Measurements from ENCODE around the gene RCSD1. TPM values are rescaled to one million over a fixed set of nuclear protein-coding genes. Genes with fewer than 3 reads are reported as not detected.
"Not testable (repeated sequence)": the region's sequence is repeated elsewhere in the genome, so short reads cannot be mapped to it uniquely, and the experiment has no call there.

Gene RCSD1, protein sequence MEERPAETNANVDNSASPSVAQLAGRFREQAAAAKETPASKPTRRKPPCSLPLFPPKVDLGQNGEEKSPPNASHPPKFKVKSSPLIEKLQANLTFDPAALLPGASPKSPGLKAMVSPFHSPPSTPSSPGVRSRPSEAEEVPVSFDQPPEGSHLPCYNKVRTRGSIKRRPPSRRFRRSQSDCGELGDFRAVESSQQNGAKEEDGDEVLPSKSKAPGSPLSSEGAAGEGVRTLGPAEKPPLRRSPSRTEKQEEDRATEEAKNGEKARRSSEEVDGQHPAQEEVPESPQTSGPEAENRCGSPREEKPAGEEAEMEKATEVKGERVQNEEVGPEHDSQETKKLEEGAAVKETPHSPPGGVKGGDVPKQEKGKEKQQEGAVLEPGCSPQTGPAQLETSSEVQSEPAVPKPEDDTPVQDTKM
- total RNA-seq, result 10 to 100 TPM; 14.1 to 15.2 TPM
- long read RNA-seq, donor 1, transcript RCSD1-202 (7 exons, 3,135 nt), result major isoform, 8 of 12 reads
- long read RNA-seq, donor 1, partial matches to known transcripts, result 1 of 12 reads
- long read RNA-seq, donor 1, other reads (novel, unspliced or antisense), result 3 of 12 reads
- long read RNA-seq, donor 2, transcript RCSD1-202 (7 exons, 3,135 nt), result major isoform, 49 of 63 reads
- long read RNA-seq, donor 2, partial matches to known transcripts, result 6 of 63 reads
- long read RNA-seq, donor 2, other reads (novel, unspliced or antisense), result 5 of 63 reads

DNA sequence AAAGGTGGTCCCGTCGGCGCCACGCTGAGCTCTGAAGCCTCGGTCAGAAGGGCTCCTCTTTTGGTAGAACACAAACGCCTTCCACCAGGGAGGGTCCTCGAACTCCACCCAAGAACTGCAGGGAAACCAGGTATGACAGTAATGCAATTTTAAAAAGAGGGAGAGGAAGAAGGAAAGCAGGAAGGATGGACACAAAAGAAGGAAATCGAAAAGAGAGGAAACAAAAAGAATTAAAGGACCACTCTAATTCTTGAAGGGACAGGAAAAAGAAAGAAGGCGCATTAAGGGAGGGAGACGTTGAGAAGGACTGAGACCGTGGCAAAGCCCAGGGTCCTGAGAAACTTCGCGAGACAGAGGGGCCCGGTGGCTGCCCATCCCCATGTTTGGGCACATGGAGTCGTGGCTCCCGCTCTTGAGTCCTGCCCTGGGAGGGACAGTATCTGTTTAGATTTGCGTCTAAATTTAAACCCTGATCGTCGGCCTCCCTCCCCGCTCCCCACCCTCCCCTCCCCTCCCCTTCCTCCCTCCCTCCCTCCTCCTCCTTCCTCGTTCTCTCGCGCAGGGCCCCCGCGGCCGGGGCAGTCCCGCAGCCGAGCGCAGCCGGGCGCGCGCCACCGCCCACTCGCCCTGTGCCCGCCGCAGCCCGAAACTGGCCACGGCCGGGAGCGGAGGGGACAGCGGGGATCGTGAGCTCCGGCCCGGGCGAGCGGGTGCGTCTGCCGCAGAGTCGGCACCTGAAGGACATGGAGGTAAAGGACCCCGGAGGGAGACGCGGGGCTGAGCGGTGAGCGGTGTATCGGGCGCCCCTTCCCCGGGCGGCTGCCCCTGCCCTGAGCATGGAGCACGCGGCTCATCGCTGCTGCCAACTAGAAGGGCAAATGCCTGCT, at the start of gene RCSD1:
TSS of gene RCSD1 (plus strand) at position 552 of the 887 bp plus-strand sequence. CDS start at position 744, 192 bp downstream.
- intact Hi-C loops (cut with DNase I), result loop anchor here in 1 of 2 donors (10.0 kb wide), 1 partner anchor 55 kb away; no protein-coding TSS in a partner anchor
- DNase-seq (ENCODE audit: low spot score), result peak; percentile 84

DNA sequence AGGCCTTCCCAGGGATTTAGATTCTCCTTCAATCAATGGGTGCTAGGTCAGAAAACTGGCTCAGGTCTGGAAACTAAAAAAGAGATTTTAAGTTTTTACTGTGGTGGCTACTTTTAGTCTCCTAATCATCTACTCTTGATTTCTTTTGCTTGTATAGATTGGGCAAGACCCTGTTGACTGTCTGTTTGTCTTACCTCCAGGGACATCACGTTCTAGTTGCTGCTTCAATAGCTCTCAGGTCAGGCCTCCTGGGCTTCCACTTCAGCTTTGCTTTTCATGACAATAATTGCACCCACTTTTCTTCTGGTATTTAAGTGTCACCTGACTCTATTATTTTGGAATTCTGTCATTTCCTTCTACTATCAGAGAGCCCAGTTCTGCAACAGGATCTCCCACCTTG, 48.0 kb upstream of the RCSD1 start:
- intact Hi-C loops (cut with DNase I), result no loop called here
- no peak for DNase-seq (ENCODE audit: low spot score)

DNA sequence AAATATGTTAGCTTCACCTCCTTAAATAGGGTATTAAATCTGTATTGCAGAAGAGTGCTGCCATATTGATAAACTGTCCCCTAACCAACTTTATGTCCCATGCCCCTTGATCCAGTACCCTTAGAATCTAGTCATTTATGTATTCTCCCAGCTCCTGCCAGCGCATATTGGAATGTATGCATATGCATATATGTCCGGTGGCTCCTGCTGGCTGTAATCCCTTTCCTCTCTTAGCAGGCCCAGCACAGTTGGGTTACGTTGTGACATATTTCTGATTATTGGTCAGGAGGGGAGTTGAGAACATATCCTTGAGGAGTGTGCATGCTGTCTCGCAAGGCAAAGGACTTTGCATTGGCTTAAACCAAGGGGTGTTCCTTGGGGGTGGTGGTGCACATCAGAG, 47.3 kb upstream of the RCSD1 start:
- intact Hi-C loops (cut with DNase I), result no loop called here
- DNase-seq (ENCODE audit: low spot score), result no peak

DNA sequence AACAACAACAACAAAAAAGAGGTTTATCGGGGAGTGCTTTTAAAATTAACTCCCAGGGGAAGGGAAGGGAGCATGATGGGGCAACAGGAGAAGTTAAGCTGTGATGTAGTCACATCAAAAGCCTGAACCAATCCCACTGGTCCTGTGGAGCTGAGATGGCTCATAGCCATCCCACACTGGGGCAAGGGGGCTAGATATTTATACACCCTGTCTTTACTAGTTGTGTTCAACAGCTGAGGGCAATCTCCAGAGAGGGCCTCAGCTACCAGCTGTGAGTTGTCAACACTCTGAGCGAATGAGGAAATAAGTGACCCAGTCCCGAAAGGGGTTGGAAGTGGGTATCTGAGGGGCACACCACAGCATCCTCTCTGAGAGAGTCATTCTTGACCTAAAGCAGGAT, 45.5 kb upstream of the RCSD1 start:
- intact Hi-C loops (cut with DNase I), result no loop called here
- DNase-seq (ENCODE audit: low spot score), result no peak

DNA sequence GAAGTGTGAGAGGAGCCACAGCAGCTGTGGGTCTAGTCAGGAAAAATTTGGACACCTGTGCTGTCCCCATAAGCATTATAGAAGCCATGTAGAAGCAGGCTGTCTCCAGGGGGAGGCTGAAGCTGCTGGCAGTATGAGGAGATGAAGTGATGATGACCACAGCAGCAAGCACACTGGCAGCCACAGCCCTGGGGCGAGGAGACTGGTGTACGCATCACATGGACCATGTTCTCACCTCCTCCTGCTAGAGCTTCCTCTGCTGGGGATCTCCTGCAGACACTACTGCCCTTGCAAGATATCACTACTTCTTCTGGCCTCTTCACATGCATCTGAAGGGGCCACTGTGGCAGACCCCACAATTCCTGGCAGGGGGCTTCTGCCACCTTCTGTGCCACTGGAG, 42.7 kb upstream of the RCSD1 start:
- intact Hi-C loops (cut with DNase I), result no loop called here
- no peak for DNase-seq (ENCODE audit: low spot score)

DNA sequence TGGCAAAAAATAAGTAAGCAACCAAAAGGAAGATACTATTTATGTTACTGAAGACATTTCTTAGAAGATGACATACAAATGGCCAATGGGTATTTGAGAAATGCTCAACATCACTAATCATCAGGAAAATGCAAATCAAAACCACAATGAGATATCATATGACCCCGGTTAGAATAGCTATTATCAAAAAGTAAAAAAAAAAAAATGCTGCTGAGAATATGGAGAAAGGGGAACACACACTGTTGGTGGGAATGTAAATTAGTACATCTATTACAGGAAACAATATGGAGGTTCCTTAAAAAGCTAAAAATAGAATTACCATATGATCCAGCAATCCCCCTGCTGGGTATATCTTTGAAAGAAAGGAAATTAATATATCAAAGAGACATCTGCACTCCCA, 42.2 kb upstream of the RCSD1 start:
- intact Hi-C loops (cut with DNase I), result no loop called here
- no peak for DNase-seq (ENCODE audit: low spot score)

DNA sequence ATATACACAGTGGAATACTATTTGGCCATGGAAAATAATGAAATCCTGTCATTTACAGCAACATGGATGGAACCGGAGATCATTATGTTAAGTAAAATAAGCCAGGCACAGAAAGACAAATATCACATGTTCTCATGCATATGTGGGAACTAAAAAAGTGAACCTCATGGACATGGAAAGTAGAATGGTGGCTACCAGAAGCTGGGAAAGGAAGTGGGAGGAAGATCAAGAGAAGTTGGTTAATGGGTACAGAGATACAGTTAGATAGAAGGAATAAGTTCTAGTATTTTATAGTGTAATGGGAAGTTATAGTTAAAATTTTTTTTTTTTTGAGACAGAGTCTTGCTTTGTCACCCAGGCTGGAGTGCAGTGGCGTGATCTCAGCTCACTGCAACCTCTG, 41.7 kb upstream of the RCSD1 start:
- DNase-seq (ENCODE audit: low spot score), result no peak
- intact Hi-C loops (cut with DNase I), result no loop called here

DNA sequence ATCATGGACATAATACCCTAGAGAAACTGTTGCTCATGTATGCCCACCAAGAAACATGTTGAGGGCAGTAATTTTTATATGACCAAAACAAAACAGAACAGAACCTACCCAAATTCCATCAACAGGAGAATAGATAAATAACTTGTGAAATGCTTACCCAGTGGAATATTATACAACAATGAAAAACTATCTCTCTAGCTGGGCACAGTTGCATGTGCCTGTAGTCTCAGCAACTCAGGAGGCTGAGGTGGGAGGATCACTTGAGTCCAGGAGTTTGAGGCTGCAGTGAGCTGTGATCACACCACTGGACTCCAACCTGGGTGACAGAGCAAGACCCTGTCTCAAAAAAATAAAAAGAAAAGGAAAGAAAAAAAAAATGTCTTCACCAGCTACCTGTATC, 37.6 kb upstream of the RCSD1 start:
- intact Hi-C loops (cut with DNase I), result no loop called here

DNA sequence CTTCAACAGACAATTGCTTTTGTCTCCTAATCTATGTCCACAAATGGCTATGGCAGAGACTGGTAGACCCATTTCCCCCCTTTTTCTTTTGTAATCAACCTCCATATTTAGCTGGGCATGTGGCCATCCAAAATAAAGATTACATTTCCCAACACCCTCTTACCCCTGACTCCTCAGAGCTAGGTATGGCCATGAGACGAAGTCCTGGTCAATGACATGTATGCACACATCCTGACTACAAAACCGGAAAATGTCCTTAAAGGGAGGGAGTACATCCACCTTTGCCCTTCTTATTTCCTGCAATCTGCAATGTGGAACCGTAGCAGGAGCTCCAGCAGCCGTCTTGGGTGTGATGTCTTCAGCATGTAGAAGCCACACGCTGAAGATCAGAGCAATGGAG, 36.2 kb upstream of the RCSD1 start:
- no peak for DNase-seq (ENCODE audit: low spot score)
- intact Hi-C loops (cut with DNase I), result no loop called here

More for the DNA sequence above, 37.6 kb upstream of the RCSD1 start:
- DNase-seq (ENCODE audit: low spot score), result no peak

DNA sequence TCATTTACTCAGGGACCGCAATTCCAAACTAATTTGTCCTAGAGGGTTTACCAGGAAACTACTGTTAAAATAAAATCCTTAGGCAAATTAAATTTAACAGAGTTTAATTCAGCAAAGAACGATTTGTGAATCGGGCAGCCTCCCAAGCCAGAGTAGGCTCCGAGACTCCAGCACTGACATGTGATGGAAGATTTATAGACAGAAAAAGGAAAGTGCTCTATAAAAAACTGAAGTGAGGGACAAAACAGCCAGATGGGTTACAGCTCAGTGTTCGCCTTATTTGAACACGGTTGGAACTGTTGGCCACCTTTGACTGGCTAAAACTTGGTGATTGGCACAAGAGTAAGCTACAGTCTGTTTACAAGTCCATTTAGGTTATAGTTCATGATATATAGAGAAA, 35.2 kb upstream of the RCSD1 start:
- no peak for DNase-seq (ENCODE audit: low spot score)
- intact Hi-C loops (cut with DNase I), result no loop called here

DNA sequence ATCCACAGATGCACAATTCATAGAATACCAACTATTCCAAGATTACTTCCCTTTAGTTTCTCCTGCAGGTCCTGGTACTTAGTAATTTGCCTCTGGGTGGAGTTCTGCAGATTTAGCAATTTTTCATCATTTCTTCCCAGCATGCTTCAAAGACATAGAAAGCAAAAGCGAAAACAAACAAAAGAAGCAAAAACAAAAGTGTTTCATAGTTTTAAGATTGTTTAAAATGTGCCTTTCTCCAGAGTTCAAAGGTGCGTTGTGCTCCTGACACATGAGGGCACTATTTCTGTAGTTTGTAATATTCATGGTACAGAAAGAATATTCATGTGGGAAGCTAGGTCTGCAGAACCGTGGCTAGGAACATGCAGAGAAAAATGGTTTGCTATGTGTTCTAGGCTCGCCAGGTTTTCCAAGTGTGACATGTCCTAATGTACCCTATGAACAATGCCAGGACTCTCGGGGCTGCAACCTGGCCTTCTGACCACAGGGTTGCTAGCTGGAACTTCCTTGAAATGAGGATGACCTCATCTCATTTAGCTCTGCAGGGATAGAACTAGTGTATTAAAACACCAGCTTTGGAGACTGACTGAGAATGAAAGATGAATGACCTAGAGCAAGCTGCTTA, 30.0 kb upstream of the RCSD1 start:
- DNase-seq (ENCODE audit: low spot score), result no peak
- intact Hi-C loops (cut with DNase I), result loop anchor here (5.0 kb wide), 2 partner anchors 82 to 87 kb away; no protein-coding TSS in a partner anchor

DNA sequence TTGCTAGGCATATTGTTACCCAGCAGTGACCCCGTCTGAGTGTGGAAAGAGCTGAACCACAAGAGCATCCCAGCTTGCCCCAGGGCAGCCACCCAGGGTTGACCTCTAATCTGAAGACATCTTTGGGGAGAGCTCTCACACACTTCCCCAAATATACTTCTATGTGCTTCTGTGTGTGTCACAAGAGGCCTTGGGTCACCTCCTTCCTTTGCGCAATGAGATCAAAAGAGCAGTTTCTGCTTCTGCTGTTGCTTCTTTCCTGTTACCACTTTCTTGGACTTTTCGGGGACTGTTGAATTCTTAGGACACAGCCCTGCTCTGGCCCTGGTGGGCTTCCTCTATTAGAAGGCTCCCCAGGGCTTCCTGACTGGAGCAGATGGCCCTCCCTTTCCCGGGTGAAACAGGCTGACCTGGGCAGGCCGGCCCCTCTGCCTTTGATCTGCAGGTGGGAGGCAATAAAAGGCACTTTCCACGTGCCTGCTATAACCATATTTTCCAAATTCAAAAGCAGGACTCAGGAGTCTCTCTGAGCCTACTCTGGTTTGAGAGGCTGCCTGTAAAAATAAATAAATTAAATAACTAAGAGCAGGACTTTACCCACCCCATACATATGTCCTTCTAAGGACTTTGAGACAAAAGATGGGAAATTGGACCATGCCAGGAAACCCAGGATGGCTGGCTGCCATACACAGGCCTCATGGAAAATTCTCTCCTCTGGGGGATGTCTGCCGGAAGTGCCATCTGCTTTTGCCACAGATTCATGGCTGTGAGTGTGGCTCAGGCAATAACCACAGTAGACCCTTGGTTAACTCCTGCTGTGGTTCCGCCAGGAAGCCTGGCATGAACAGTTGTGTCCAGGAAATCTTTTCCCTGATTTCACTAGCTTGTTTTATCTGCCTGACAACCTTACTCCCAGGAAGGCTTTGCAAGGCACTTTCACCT, 28.3 kb upstream of the RCSD1 start:
- peak; percentile 87 for DNase-seq (ENCODE audit: low spot score)
- intact Hi-C loops (cut with DNase I), result loop anchor here (5.0 kb wide), 2 partner anchors 81 to 86 kb away; no protein-coding TSS in a partner anchor

DNA sequence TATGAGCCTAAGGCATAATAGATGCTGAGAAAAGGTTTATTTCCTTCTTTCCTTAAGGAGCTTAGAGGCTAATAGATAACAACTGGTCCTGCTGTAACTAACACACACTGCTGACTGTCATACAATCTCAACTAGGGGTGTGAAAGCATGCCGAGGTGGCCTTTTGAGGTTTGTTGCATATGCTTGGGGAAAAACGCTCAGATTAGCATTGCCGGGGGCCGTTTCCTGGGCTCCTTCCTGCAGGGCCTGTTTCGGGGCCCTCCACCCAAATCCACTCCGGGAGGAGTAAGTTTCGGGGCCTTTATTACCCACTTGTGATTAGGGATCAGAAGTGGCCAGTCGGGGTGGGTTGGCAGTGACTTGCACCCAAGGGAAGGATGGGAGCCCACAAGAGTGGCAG, 27.2 kb upstream of the RCSD1 start:
- intact Hi-C loops (cut with DNase I), result loop anchor here (5.0 kb wide), 2 partner anchors 79 to 84 kb away; no protein-coding TSS in a partner anchor
- no peak for DNase-seq (ENCODE audit: low spot score)

DNA sequence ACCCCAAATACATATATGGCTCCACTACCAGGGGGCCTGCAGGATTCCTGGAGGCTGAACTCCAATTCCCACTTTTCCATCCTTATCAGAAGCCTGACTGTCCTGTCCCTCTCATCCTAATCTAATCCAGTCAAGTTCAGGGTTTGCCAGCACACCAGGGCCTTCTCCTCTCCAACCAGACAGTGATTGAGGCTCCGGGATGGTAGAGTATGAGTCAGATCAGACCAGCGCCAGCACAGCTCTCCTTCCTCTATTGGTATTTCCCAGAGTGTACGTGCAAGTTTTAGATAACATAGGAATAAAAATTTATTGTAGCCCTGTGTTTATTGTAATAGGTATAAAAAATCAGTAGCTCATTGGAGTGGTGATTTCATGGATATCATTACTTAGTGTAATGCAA, 24.5 kb upstream of the RCSD1 start:
- intact Hi-C loops (cut with DNase I), result no loop called here
- no peak for DNase-seq (ENCODE audit: low spot score)

DNA sequence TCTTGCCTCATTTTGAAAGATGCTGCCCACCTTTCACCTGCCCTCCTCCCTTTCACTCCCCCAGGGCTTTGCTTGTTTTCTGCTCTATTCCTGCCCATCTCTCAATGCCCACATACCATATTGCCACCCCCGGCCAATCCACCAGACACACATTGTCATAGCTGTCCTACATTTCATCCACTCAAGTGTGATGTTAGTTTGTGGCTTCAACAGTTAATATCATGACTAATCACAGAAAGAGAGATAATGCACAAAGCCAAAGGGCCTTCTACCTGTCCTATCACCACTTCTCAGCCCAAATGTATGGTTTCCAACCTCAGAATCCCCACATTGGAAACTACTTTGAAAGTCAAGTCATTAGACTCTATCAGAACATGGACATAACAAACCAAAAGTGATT, 18.0 kb upstream of the RCSD1 start:
- intact Hi-C loops (cut with DNase I), result no loop called here

DNA sequence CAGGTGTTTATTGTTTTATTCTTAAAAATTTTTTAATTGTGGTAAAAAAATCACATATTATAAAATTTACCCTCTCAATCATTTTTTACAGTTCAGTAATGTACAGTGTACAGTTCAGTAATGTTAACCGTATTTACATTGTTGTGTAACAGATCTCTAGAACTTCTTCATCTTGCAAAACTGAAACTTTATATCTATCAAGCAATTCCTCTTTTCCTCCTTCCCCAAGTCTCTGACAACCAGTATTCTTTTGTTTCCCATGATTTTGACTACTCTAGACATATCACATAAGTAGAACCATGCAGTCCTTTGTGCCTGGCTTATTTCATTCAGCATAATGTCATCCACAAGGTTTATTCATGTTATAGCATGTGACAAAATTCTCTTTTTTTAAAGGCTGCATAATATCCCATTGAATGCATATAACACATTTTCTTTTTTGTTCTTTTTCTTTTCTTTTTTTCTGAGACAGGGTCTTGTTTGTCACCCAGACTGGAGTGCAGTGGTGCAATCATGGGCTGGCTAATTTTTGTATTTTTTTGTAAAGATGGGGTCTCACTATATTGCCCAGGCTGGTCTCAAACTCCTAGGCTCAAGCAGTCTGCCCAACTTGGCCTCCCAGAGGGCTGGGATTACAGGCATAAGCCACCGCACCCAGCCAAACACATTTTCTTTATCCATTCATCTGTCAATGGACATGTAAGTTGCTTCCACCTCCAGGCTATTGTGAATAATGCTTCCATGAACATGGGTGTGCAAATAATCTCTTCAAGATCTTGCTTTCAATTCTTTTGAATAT, 17.2 kb upstream of the RCSD1 start:
- intact Hi-C loops (cut with DNase I), result no loop called here
- DNase-seq (ENCODE audit: low spot score), result no peak

More for the DNA sequence above, 18.0 kb upstream of the RCSD1 start:
- DNase-seq (ENCODE audit: low spot score), result no peak

DNA sequence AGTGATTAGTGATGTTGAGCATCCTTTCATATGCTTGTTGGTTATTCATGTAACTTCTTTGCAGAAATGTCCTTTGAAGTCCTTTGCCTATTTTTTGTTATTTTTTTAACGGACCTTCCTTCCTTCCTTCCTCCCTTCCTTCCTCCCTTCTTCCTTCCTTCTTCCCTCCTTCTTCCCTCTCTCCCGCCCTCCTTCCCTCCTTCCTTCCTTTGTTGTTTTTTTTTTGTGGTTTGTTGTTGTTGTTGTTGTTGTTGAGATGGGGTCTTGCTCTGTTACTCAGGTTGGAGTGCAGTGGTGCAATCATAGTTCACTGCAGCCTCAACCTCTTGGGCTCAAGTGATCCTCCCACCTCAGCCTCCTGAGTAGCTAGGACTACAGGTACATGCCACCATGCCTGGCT, 16.0 kb upstream of the RCSD1 start:
- DNase-seq (ENCODE audit: low spot score); intact Hi-C loops (cut with DNase I): not testable (repeated sequence)
